Tibial artery (tissue), 4 donors: ENCODE data around the gene HOXA1.

ENCODE experiments used
- DNase-seq, 2 donors: peaks; one replicate each; pipeline ENCODE4 v3.0.0-alpha.2; 2019
- H3K27ac ChIP-seq, 2 donors: fragments of 200-600 bp; sonication (generic) in 1 of 2; 1 replicate in 1 of 2; 2 replicates in 1 of 2; pipeline ENCODE4 v1.5.1; 2018 to 2019; ENCODE audit warnings: mild to moderate bottlenecking in 1 of 2
- H3K27me3 ChIP-seq, 2 donors: fragments of 200-600 bp; sonication (generic) in 1 of 2; one replicate each; pipeline versions ENCODE4 v1.5.1 to v1.6.0; 2016 to 2019
- H3K36me3 ChIP-seq, 3 donors: fragments of 200-600 bp; sonication (generic) in 2 of 3; one replicate each; pipeline ENCODE4 v1.5.1; 2016 to 2019; ENCODE audit warnings: mild to moderate bottlenecking in 2 of 3
- H3K4me1 ChIP-seq, 4 donors: fragments of 200-600 bp; sonication (generic) in 2 of 4; 1 replicate in 3 of 4; 2 replicates in 1 of 4; pipeline ENCODE4 v1.5.1; 2016 to 2019
- H3K4me3 ChIP-seq, 2 donors: fragments of 200-600 bp; sonication (generic) in 1 of 2; 1 replicate in 1 of 2; 2 replicates in 1 of 2; pipeline ENCODE4 v1.5.1; 2018 to 2019; ENCODE audit warnings: mild to moderate bottlenecking in 2 of 2
- H3K9me3 ChIP-seq, 3 donors: fragments of 200-600 bp; sonication (generic) in 1 of 3; one replicate each; pipeline ENCODE4 v1.5.1; 2016 to 2019
- CTCF ChIP-seq, 2 experiments: fragments of 200-600 bp in 1 of 2; fragments of 450-650 bp in 1 of 2; IDR thresholded peaks; one replicate each; pipeline ENCODE4 v1.5.1; 2017 to 2019; ENCODE audit warnings: antibody characterized with exemption in 2 of 2, mild to moderate bottlenecking in 1 of 2, moderate library complexity in 1 of 2
- intact Hi-C: fragments of 100-400 bp; cut with DNase I; formaldehyde crosslinking; loops from one replicate; pipeline ENCODE4 v1.15.0; 2023; ENCODE audit warnings: low total_unique reads

Gene HOXA1

GRCh38 chr7:27140126-27140857, 44.5 kb upstream of the HOXA1 start:
- no peak for DNase-seq
- Histone ChIP-seq H3K4me1 (peaks cover 0 to 21% (median 12%) of the 10 kb centered on the region in 4 donors), H3K36me3 (peaks cover 43 to 46% (median 45%) of the 10 kb centered on the region in 3 donors), H3K4me3 (no peak overlapping the region), H3K27ac (no peak overlapping the region), H3K9me3 (no peaks in the 10 kb centered on the region), H3K27me3 (no peaks in the 10 kb centered on the region)
- intact Hi-C loops, result loop anchor here (5.0 kb wide), 1 partner anchor 43 kb away; the partner anchor contains the start of gene HOXA1
- no peak for TF ChIP-seq CTCF (IDR thresholded peaks at IDR 0.05)

GRCh38 chr7:27139334-27140125, 43.7 kb upstream of the HOXA1 start:
- TF ChIP-seq CTCF (IDR thresholded peaks at IDR 0.05), result no peak
- Histone ChIP-seq H3K27ac (peak overlapping the region in 1 of 2 donors; percentile 20), H3K4me3 (no peak overlapping the region), H3K9me3 (no peaks in the 10 kb centered on the region), H3K4me1 (peaks cover 0 to 27% (median 12%) of the 10 kb centered on the region in 4 donors), H3K27me3 (no peaks in the 10 kb centered on the region), H3K36me3 (peaks cover 35 to 39% (median 37%) of the 10 kb centered on the region in 3 donors)
- peak in 1 of 2 donors; percentile 62 for DNase-seq
- intact Hi-C loops, result loop anchor here (5.0 kb wide), 1 partner anchor 42 kb away; the partner anchor contains the start of gene HOXA1

GRCh38 chr7:27138985-27139333, 43.2 kb upstream of the HOXA1 start:
- TF ChIP-seq CTCF (IDR thresholded peaks at IDR 0.05), result no peak
- no peak for DNase-seq
- H3K27me3 ChIP-seq, result no peaks in the 10 kb centered on the region
- peaks cover 30 to 33% (median 32%) of the 10 kb centered on the region in 3 donors for H3K36me3 ChIP-seq
- no peaks in the 10 kb centered on the region for H3K9me3 ChIP-seq
- H3K4me3 ChIP-seq, result no peak overlapping the region
- peaks cover 0 to 32% (median 14%) of the 10 kb centered on the region in 4 donors for H3K4me1 ChIP-seq
- H3K27ac ChIP-seq, result peak overlapping the region; percentile 9 to 20
- intact Hi-C loops, result no loop called here

- peaks cover 25 to 28% (median 28%) of the 10 kb centered on the region in 3 donors for H3K36me3 ChIP-seq
- no peaks in the 10 kb centered on the region for H3K27me3 ChIP-seq
- no peak overlapping the region for H3K4me3 ChIP-seq
- intact Hi-C loops, result no loop called here
- no peaks in the 10 kb centered on the region for H3K9me3 ChIP-seq
- H3K4me1 ChIP-seq, result peaks cover 0 to 32% (median 15%) of the 10 kb centered on the region in 4 donors
- no peak for DNase-seq
- TF ChIP-seq CTCF (IDR thresholded peaks at IDR 0.05), result no peak
- peak overlapping the region; percentile 9 to 20 for H3K27ac ChIP-seq
Measured at GRCh38 chr7:27138472-27138871, 42.7 kb upstream of the HOXA1 start.

GRCh38 chr7:27137640-27138315, 42.0 kb upstream of the HOXA1 start:
- Histone ChIP-seq H3K4me3 (no peak overlapping the region), H3K27me3 (no peaks in the 10 kb centered on the region), H3K9me3 (no peaks in the 10 kb centered on the region), H3K4me1 (peaks cover 0 to 32% (median 15%) of the 10 kb centered on the region in 4 donors), H3K36me3 (peaks cover 18 to 23% (median 21%) of the 10 kb centered on the region in 3 donors), H3K27ac (peak overlapping the region in 1 of 2 donors; percentile 16)
- no peak for TF ChIP-seq CTCF (IDR thresholded peaks at IDR 0.05)
- intact Hi-C loops, result no loop called here
- no peak for DNase-seq
